GM18499 (cell line): ENCODE measurements around the gene CYP2J2.
"Not testable (repeated sequence)": the region's sequence is repeated elsewhere in the genome, so short reads cannot be mapped to it uniquely, and the experiment has no call there.

Source experiments
- ATAC-seq: cut with Tn5 transposase; IDR thresholded peaks from one replicate; pipeline ENCODE4 v1.9.1; 2021; ENCODE audit warnings: moderate number of reproducible peaks; ENCODE audit not compliant: insufficient read depth, unreplicated experiment

Gene CYP2J2

DNA sequence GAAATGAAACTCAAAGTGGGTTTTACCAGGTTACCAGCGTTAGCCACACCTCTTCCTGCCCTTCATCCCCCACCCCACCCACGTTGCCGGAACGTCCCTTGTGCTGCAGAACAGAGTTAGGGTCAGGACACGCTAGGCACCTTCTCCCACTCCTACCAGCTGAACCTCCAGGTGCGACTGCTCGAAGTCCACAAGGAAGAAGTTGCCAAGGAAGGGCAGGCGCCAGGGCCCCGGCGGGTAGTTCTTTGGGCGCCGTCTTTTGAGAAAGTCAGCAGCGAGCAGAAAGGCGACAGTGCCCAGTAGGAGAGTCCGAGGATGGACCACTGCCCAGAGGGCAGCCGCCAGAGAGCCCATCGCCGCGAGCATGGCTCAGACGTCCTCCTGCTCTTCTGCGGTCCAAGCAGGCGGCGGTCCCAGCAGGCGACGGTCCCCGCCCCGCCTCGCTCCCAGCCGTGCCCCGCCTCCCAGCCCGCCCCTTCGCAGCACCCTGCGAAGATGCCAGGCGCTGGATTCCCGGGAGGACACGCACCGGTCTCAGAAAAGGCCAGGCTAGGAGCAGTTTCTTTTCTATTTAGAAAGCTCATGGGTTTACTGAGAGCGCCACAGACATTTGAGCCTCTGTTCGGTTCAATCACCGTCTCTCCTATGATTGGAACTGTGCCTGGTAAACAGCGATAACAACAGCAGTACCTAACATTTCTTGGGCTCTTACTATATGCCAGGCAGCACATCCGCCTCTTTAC, at the start of gene CYP2J2:
Gene CYP2J2, minus strand, starts transcription at position 393 of the 743 bp plus-strand sequence. Its CDS starts 27 bp downstream, at position 366.
- ATAC-seq: no peak

DNA sequence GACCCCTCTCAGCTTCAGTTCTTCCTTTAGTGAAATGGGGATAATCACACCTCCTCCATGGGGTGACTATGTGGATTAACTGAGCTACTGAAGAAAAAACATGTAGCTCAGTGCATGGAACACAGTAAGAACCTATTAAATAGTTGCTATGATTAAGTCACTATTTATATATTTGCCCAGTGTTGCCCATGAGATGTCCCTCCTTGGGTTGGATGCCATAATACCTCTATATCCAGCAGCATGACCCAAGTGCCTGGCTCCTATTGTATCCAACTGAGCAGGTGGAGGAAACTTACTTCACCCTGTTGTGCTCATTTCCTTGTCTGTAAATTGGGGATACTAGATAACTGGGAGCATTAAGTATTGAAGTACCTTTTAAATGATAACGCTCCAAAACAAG, 47.1 kb upstream of the CYP2J2 start:
- ATAC-seq: no peak

GRCh38 chr1:59972216-59972927, 45.8 kb upstream of the CYP2J2 start:
- ATAC-seq: no peak

- ATAC-seq: no peak
These were observed 44.9 kb upstream of the CYP2J2 start for GRCh38 chr1:59971464-59971911.

- ATAC-seq: not testable (repeated sequence)
These were observed 43.1 kb upstream of the CYP2J2 start for GRCh38 chr1:59969542-59970175.

GRCh38 chr1:59968746-59969145, 42.2 kb upstream of the CYP2J2 start:
- not testable (repeated sequence) for ATAC-seq

- ATAC-seq: no peak
These were observed 41.2 kb upstream of the CYP2J2 start for GRCh38 chr1:59967780-59968179.

DNA sequence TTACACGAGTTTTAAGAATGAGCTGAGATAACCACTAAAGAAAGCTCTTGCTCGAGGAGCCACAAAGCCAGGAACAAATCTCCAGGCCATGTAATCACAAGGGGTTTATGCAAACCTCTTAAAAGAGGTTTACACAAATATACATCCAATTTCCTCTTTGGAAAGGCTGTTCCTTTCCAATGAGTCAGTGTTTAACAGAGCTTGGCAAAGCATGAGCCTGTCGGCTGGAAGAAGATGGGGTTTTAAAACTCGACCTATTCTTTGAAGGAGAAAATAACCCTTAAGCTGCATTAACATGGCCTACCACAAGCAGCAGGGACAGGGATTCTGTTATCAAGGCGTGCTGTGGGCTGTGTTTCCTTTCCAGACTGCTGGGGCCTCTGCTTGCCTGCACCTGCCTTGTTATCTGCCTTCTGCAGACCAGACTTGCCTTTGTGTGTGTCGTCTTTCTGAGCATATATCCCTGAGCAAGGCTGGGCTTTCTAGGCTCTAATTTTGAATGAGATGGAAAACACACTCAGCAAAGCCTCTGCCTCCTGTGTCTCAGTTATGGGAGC, 40.6 kb upstream of the CYP2J2 start:
- ATAC-seq: no peak

GRCh38 chr1:59952065-59952464, 25.5 kb upstream of the CYP2J2 start:
- ATAC-seq: no peak

DNA sequence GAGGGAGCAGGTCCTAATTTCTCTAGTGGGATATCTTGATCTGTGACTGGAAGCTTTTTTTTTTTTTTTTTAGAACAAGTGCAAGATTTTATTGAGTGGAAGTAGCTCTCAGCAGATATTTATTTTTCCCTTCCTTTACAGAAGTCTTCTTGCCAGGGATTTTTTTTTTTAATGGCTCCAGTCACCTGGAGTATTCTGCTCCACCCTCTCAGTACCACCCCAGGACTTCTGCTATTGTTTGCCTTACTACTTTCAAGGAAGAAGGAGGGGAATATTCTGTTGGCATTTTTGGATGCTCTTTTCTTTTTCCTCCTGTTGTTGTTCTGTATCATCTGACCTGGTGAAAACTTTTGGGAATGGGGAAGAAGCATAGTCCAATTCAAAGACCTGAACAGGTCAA, 23.1 kb upstream of the CYP2J2 start:
- ATAC-seq: no peak

- ATAC-seq: no peak
These were observed 22.4 kb upstream of the CYP2J2 start for GRCh38 chr1:59948990-59949389.

- no peak for ATAC-seq
These were observed 20.7 kb upstream of the CYP2J2 start for GRCh38 chr1:59947047-59947938.

DNA sequence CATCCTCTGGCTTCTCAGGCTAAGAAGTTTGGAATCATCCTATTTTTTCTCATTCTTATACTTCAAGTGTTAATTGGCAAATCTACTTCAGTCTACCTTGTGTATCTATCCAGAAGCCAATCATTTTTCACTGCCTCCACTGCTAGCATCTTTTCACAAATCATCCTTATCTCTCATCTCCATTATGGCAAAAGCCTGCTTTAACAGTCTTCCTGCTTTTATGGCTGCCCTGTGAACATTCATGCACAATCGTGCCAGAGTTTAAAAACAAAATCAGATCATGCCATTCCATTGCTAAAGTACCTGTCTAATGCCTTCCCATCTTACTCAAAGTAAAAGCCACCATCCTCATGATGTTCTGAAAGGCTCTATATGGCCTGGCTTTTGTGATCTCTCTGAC, 19.2 kb upstream of the CYP2J2 start:
- ATAC-seq: no peak

DNA sequence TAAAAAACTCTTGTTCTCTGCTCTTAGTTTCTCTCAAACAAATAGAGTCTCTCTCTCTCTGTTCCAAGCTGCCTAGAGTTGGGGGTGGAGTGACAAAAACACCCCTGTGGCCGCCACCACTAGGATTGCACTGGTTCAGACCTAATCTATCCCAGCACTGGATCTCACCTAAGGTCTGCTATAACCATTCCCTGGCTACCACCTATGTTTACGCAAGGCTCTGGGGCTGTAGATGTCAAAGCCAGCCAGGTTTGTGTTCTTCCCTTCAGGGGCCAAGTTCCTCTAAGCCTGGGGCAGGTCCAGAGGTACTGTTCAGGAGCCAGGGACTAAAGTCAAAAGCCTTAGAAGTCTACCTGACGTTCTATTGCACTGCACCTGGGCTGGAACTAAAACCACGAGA, 12.8 kb upstream of the CYP2J2 start:
- ATAC-seq: no peak

DNA sequence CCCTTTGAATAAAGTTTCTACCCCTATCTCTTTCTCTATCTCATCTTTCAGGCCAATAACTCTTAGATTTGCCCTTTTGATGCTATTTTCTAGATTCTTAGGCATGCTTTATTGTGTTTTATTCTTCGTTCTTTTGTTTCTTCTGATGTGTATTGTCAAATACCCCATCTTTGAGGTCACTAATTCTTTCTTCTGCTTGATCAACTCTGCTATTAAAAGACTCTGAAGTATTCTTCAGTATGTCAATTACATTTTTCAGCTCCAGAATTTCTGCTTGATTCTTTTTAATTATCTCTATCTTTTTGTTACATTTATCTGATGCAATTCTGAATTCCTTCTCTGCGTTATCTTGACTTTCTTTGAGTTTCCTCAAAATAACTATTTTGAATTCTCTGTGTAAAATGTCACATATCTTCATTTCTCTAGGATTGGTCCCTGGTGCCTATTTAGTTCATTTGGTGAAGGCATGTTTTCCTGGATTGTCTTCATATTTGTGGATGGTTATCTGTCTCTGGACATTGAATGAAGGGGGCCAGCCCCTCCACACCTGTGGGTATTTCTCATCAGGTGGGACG, 11.2 kb upstream of the CYP2J2 start:
- no peak for ATAC-seq

- ATAC-seq: no peak
These were observed 9.8 kb upstream of the CYP2J2 start for GRCh38 chr1:59936358-59936821.

DNA sequence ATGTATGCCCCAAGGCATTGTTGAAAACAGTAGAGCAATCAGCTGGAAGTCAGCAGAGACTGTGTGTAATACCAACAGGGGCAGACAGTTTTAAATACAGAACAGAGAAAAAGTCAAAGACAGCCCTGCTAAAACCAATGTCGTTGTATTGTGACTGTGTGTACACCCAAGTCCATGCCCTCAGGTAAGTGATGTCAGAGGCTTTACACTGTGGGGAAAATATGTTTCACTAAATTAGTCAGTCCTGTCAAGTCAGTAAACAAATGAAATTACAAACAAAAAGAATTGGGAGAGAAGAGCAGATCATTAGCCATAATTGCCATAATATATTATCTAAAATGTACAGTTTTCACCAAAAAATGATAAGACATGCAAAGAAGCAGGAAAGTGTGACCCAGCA, 2.4 kb upstream of the CYP2J2 start:
- ATAC-seq: no peak

GRCh38 chr1:59927213-59927612, 640 bp upstream of the CYP2J2 start:
- no peak for ATAC-seq

- no peak for ATAC-seq
These were observed 1.9 kb downstream of the CYP2J2 start for GRCh38 chr1:59924653-59925052.
